ENCODE data around the gene CWC22. TPM values are rescaled to one million over a fixed set of nuclear protein-coding genes. Genes with fewer than 3 reads are reported as not detected.

Gene CWC22
- total RNA-seq, 1 donor from 2014 or later, result 18.0 TPM

GRCh38 chr2:179990676-179991317 is 16.3 kb downstream of the CWC22 start:
- no peaks in the 10 kb centered on the region for H3K36me3 ChIP-seq (ENCODE audit: control insufficient read depth, insufficient read depth, low read length)
- H3K4me3 ChIP-seq (ENCODE audit: low read depth, low read length), result no peak overlapping the region
- H3K27me3 ChIP-seq (ENCODE audit: control insufficient read depth, insufficient read depth, low read length), result no peaks in the 10 kb centered on the region
- TF ChIP-seq, protein P1, sequence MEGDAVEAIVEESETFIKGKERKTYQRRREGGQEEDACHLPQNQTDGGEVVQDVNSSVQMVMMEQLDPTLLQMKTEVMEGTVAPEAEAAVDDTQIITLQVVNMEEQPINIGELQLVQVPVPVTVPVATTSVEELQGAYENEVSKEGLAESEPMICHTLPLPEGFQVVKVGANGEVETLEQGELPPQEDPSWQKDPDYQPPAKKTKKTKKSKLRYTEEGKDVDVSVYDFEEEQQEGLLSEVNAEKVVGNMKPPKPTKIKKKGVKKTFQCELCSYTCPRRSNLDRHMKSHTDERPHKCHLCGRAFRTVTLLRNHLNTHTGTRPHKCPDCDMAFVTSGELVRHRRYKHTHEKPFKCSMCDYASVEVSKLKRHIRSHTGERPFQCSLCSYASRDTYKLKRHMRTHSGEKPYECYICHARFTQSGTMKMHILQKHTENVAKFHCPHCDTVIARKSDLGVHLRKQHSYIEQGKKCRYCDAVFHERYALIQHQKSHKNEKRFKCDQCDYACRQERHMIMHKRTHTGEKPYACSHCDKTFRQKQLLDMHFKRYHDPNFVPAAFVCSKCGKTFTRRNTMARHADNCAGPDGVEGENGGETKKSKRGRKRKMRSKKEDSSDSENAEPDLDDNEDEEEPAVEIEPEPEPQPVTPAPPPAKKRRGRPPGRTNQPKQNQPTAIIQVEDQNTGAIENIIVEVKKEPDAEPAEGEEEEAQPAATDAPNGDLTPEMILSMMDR (IDR thresholded peaks at IDR 0.05; ENCODE audit: insufficient read depth, low read length, poor library complexity, severe bottlenecking), result no peak
- DNase-seq (ENCODE audit: low read depth), result no peak

DNA sequence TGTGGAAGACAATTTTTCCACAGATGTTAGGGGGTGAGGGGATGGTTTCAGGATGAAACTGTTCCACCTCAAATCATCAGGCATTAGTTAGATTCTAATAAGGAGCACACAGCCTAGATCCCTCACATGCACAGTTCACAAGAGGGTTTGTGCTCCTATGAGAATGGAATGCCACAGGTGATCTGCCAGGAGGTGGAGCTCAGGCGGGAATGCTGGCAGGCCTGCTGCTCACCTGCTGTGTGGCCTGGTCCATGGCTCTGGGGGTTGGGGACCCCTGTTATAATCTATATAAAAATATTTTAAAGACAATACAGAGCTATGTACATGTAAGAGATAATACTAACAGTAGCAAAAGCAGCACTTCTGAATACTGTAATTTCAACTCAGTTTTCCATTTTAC is 19.2 kb downstream of the CWC22 start:
- no peaks in the 10 kb centered on the region for H3K27me3 ChIP-seq (ENCODE audit: control insufficient read depth, insufficient read depth, low read length)
- no peak for DNase-seq (ENCODE audit: low read depth)
- no peaks in the 10 kb centered on the region for H3K36me3 ChIP-seq (ENCODE audit: control insufficient read depth, insufficient read depth, low read length)
- no peak overlapping the region for H3K4me3 ChIP-seq (ENCODE audit: low read depth, low read length)
- TF ChIP-seq, protein P1 (IDR thresholded peaks at IDR 0.05; ENCODE audit: insufficient read depth, low read length, poor library complexity, severe bottlenecking), result no peak

GRCh38 chr2:179985163-179985820 is 21.8 kb downstream of the CWC22 start:
- Histone ChIP-seq H3K27me3 (ENCODE audit: control insufficient read depth, insufficient read depth, low read length) (no peaks in the 10 kb centered on the region), H3K36me3 (ENCODE audit: control insufficient read depth, insufficient read depth, low read length) (no peaks in the 10 kb centered on the region), H3K4me3 (ENCODE audit: low read depth, low read length) (no peak overlapping the region)
- no peak for DNase-seq (ENCODE audit: low read depth)
- TF ChIP-seq, protein P1 (IDR thresholded peaks at IDR 0.05; ENCODE audit: insufficient read depth, low read length, poor library complexity, severe bottlenecking), result no peak

- Histone ChIP-seq H3K27me3 (ENCODE audit: control insufficient read depth, insufficient read depth, low read length) (no peaks in the 10 kb centered on the region), H3K36me3 (ENCODE audit: control insufficient read depth, insufficient read depth, low read length) (no peaks in the 10 kb centered on the region), H3K4me3 (ENCODE audit: low read depth, low read length) (no peak overlapping the region)
- TF ChIP-seq, protein P1 (IDR thresholded peaks at IDR 0.05; ENCODE audit: insufficient read depth, low read length, poor library complexity, severe bottlenecking), result no peak
- DNase-seq (ENCODE audit: low read depth), result no peak
Observed at GRCh38 chr2:179983250-179983932, 23.7 kb downstream of the CWC22 start.

DNA sequence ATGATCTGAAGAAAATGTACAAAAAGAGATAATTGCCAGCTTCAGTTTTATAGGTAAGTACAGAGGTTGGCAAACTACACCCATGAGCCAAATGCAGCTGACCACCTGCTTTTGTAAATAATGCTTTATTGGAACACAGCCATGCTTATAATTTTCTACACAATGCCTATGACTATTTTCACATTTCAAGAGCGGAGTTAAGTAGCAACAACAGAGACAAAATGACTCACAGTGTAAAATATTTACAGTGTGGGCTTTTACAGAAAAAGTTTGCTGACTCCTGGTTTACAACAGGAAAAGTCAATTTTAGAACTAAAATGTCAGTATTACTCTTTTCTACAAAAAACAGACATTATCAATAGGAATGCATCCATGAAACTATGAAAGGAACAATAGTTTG is 26.0 kb downstream of the CWC22 start:
- no peaks in the 10 kb centered on the region for H3K27me3 ChIP-seq (ENCODE audit: control insufficient read depth, insufficient read depth, low read length)
- H3K36me3 ChIP-seq (ENCODE audit: control insufficient read depth, insufficient read depth, low read length), result no peaks in the 10 kb centered on the region
- TF ChIP-seq, protein P1 (IDR thresholded peaks at IDR 0.05; ENCODE audit: insufficient read depth, low read length, poor library complexity, severe bottlenecking), result no peak
- DNase-seq (ENCODE audit: low read depth), result no peak
- no peak overlapping the region for H3K4me3 ChIP-seq (ENCODE audit: low read depth, low read length)

All from kidney epithelial cell (primary cell).